ENCODE data around the gene HSD17B7. TPM values are rescaled to one million over a fixed set of nuclear protein-coding genes. Genes with fewer than 3 reads are reported as not detected.
"Not testable (repeated sequence)": the region's sequence is repeated elsewhere in the genome, so short reads cannot be mapped to it uniquely, and the experiment has no call there.

The HSD17B7 gene, protein sequence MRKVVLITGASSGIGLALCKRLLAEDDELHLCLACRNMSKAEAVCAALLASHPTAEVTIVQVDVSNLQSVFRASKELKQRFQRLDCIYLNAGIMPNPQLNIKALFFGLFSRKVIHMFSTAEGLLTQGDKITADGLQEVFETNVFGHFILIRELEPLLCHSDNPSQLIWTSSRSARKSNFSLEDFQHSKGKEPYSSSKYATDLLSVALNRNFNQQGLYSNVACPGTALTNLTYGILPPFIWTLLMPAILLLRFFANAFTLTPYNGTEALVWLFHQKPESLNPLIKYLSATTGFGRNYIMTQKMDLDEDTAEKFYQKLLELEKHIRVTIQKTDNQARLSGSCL
- 23.5 TPM for total RNA-seq

DNA sequence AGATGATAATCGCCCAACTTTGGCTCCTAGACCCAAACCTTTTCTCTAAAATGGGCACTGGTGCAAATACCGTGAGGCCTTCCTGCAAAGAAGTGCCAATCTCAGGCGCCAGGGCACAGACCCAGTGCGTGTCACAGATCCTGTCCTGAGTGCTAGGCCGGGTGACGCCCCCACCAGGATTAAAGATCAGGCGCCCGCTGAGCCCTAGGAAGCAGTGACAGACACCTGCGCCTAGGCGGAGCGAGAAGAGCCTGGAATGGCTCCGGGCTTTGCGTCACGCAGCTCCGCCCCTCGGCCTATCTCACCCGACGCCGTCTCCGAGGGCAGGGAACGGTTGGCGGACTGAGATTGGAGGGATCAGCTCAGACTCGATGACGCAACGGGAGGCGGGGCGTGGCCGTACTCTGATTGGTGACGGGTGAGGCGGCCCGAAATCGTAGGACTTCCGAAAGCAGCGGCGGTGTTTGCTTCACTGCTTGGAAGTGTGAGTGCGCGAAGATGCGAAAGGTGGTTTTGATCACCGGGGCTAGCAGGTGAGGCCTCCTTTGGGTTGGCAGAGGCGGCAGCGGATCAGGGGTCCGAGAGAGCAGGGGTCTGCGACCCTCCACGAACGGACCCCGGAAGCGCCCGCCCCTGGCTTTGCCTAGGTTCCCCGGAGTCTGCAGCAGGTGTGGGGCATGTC lies at the start of gene HSD17B7:
HSD17B7 (plus strand) TSS at position 400 of the 682 bp plus-strand sequence; CDS start at position 499, 99 bp downstream.
- peak; percentile 75 for DNase-seq (ENCODE audit: low spot score)

DNA sequence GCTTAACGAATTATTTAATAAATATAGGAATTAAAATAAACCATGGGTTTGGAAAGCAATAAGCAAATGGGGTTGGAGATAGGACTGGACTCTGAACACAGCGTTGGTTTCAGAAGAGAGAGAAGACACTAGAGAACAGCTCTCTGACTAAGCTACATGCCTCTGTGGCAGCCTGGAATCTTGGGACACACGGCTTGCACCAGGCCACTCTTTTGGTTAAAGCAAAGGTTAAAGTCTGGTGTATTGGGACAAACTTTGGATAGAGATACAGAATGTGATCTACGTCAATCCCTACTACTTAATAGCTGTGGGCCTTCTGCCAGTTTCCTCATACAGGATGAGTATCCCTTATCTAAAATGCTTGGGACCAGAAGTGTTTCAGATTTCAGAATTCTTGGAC lies 49.7 kb upstream of the HSD17B7 start:
- DNase-seq (ENCODE audit: low spot score): no peak

DNA sequence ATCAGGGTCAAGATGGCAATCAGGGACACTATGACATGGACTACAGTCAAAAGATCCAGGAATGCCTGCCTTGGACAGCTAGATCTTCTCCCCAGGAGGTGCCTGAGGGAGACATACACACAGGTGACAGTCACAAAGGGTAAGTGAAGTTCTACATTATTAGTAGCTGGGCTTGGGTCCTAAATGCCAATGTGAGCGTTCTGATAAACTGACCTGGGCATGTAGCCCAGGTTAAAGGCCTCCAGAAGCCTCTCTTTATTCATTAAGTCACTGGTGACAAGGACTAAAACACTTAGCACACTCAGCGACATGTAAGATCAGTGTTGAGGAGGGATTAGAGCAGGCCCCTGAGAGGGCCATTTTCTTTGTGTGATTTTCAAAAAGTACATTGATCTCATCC lies 48.9 kb upstream of the HSD17B7 start:
- DNase-seq (ENCODE audit: low spot score): no peak

DNA sequence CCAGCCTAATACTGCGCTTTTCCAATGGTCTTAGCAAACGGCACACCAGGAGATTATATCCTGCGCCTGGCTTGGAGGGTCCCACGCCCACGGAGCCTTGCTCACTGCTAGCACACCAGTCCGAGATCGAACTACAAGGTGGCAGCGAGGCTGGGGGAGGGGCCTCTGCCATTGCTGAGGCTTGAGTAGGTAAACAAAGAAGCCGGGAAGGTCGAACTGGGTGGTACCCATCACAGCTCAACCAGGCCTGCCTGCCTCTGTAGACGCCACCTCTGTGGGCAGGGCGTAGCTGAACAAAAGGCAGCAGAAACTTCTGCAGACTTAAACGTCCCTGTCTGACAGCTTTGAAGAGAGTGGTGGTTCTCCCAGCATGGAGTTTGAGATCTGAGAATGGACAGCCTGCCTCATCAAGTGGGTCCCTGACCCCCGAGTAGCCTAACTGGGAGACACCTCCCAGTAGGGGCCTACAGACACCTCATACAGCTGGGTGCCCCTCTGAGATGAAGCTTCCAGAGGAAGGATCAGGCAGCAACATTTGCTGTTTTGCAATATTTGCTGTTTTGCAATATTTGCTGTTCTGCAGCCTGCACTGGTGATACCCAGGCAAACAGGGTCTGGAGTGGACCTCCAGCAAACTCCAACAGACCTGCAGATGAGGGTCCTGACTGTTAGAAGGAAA lies 44.1 kb upstream of the HSD17B7 start:
- DNase-seq (ENCODE audit: low spot score): not testable (repeated sequence)

DNA sequence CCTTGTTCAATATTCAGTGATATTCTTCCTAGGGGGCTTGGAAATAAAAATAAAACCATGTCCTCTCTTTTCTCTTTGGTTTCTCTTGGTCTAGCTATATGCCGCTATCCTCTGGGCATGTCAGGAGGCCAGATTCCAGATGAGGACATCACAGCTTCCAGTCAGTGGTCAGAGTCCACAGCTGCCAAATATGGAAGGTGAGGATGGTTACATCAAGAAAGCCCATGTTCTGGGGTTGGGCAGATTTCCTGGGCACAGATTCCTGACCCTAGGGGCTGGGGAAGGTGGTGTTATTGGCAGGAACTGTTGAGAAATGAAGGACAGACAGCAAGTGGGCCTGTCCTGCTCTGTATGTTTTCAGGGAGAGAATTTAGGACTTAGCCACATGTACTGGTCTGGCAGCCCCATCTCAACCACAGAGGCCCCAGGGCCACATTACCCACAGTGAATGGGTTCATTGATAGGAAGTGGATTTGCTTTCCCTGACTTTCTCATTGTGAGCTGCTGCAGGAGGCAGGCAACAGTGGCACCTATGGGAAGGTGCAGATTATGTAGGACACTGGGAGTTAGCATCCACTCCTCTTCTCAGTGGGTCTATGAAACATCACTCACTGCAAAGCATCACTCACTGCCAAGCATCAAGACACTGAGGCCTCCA lies 37.4 kb upstream of the HSD17B7 start:
- no peak for DNase-seq (ENCODE audit: low spot score)

DNA sequence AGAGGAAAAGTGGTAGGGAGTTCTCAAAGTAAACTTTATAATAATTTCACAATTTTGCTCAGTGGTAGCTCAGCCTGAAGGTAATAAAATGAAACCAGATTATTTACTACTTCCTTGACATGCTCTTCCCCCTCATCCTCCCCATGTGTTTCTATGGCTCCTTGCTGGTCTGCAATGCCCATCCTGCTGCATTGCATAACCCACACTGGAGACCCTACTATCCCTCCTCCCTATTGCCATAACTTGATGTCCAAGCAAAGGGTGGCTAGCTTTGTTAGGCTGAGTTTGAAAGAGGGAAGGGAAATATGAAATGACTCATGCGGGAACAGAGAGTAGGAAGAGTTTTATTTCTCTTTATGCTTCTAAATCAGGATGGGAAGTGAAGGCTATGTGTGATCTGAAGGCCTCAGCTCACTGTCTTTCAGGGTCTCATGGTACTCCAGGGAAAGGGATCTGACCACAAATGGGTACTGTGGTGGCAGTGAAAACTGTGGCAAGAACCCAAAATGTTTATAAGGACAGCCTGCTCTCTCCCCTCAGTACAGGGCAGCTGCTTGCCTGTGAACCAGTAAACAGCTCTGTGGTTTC lies 36.4 kb upstream of the HSD17B7 start:
- DNase-seq (ENCODE audit: low spot score): no peak

DNA sequence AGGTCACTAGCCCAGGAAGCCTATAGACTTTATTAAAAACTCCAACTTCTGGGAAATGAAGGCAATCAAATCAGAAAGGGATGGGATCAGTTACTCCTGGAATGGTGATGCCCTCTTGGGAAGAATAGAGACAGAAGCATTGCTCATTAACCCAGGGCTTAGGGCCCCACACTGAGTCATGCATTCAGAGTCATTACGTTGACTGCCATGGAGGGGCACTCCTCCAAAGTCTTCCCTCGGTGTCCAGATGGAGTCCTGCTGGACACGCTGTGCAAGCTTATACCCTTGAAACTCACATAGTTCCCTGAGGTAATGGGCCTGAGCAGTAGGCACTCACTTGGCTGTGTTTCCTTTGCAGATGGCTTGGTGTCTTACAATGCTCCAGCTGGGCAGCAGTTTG lies 35.2 kb upstream of the HSD17B7 start:
- DNase-seq (ENCODE audit: low spot score): no peak

DNA sequence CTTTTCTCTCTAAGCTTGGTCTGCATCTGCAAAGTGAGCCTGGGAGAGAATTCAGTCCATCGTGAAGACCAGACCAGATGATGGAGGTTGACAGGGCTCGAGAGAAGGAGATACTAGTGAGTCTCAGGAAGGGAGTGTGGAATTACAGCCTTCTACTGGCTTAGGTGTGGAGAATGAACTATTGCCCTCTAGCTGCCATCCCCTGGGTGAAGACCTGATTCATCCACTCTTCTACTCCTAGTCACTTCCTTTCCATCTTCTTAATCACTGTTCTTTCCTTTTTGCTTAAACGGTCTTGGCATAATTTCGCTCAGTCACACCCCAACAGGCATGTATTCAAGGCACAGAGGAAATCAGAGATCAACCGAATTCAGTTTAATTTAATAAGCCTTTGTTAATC lies 34.0 kb upstream of the HSD17B7 start:
- DNase-seq (ENCODE audit: low spot score): no peak

DNA sequence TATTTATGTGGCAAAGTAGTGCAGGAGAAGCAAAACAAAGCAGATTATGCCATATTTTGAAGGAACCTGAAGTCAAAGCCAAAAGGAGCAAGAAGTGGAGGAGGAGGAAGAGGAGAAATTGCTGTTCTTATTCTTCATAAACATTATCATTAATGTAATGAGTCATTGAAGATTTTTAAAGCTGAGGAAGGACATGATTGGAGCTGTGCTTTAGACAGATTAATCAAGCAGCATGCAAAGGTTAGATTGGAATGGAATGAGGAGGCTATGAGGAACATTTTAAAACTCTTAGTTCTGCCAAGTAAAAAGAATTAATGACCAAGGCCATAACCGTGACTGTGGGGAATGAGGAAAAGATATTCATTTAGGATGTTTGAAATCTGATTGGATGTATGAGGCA lies 33.0 kb upstream of the HSD17B7 start:
- no peak for DNase-seq (ENCODE audit: low spot score)

DNA sequence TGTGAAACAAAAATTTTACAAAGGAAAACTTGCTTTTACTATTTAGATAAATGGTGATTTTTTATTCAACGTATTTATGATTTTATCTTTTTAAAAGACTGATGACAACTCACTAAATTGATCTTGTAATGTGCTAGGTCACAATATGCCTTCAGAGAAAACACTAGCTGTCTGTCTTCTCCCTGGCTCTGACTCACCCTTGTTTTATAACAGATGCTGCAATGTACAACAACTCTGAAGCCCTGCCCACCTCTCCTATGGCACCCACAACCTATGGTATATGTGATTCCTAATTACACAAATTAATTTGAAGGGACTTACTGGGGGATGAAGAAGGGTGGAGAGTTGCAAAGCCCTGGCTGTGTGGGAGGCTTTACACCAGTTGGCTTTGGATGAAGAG lies 24.7 kb upstream of the HSD17B7 start:
- no peak for DNase-seq (ENCODE audit: low spot score)

DNA sequence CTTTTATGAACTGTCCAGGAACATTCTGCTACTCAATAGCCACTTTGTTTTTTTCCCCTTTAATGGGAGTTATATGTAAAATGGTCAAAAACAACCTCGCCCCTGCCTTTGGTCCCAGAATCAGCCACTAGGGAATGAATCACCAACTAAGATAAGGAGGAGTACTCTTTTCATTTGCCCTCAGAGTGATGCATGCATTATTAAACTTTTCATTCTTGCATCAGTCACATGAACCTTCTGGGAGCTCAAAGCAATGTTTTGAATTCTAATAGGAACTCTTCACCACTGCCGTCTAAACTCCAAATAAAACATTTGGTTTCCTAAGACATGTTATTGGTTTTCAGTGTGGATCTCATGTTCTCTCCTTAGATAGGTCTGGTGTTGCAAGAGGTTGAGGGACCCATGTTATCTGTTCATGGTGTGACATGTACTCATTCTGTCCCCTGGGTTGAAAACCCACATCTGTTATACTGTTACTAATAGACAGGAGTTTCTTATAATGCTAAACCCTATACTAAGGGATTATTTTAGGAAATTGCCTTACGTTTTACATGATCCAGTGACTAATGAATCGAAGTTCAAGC lies 17.8 kb upstream of the HSD17B7 start:
- no peak for DNase-seq (ENCODE audit: low spot score)

DNA sequence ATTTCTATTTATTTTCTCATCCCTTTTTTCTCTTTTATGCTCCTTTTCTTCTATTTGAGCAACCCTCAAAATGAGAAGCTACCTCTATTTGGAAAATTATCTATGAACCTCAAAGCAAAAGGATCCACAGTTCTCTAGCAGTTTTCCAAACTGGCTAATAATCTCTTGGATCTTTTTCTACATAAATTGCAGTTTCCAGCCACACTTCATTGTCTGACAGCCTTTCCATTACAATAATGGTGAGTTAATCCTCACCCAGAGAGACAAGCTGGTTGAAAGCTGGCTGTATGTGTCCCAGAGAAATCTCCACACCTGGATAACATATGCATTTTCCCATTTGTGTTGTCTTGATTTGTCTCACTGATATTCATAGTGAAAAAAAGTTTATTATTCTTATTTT lies 16.5 kb upstream of the HSD17B7 start:
- DNase-seq (ENCODE audit: low spot score): no peak

DNA sequence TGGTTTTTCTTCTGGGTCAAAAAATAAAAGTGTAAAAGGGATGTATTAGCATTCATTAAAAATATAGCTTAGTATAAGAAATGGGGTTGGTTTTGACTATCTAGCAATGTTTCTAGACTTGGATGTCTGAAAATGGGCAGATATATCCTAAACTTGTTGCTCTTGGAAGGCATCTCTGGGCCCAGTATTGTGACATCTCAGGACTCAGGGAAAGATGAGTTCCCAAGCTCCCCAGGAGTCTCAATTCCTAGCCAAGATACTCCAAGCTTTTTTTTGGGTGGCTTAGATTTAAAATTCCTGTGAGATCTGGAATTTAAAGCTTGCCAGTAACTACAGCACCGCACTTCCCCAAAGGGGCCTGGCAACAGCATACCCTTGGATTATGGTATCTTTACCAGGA lies 11.5 kb upstream of the HSD17B7 start:
- no peak for DNase-seq (ENCODE audit: low spot score)

DNA sequence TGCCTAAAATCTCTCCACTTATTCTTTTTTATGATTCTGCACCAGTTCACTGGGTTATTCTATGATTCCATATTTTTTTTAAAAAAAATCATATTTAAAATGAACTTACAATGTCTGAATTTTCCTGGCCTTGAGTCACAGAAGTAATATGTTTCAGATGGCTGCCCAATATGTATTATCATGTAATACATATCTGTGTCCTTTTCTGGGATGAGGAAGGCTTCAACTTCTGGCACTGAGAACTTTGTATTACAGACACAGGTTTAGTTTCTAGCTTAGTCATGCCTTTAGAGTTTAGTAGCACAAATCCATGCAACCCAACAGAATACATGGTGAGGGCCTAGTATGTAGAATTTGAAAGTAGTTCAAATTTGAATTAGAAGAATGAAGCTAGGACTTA lies 7.8 kb upstream of the HSD17B7 start:
- DNase-seq (ENCODE audit: low spot score): no peak

DNA sequence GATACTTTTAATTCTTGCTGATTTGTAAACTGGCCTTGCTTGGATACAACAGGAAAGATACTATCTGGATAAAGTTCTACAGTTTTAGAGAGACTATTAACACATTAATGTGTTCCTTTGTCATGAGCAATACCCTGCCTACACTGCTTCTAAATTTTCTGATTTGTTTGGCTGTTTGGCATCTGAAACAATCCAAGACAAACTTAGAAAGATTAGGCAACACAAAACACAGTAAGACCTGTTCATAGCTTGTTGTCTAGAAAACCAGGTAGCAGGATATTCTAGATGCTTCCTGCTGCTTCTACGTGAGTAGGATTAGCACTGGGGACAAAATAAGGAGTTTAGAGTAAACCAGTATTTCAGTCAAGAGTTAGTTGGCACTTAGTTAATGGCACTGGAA lies 5.6 kb upstream of the HSD17B7 start:
- DNase-seq (ENCODE audit: low spot score): not testable (repeated sequence)

DNA sequence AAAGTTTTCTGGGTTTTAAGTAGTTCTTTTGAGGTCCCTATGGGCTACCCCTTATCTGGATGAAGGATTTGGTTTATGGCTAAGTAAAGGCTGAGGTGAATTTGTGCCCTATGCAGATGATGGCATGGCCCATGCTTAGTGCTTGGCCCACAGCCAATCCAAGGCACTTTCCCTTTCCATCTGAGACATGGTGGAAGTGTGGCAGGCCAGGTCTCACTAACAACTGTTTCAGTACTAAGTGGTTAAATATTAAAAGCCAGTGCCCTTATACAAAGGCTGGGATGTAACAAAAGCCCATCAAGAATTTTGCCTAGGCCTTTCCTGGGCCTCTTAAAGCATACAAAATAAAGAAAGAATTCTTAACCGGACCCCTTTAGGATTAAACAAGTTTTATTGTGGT lies 1.7 kb upstream of the HSD17B7 start:
- not testable (repeated sequence) for DNase-seq (ENCODE audit: low spot score)

DNA sequence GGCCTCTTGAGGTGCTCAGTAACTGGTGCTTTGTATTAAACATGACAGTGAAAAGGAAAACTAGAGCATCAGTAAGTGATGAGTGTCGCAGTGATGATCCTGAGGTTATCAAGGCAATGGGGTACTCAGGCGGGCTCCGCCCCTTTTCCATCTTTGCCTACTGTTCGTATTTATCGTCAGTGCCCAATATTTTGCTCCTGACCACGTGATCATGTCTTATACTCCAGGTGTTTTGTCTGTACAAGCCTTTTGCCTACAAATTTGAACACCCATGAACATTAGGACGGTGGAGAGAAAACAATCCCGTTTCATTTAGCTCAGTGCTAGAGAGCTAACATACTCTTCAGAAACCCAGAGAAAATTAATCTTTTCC lies 469 bp downstream of the HSD17B7 start:
- DNase-seq (ENCODE audit: low spot score): not testable (repeated sequence)

DNA sequence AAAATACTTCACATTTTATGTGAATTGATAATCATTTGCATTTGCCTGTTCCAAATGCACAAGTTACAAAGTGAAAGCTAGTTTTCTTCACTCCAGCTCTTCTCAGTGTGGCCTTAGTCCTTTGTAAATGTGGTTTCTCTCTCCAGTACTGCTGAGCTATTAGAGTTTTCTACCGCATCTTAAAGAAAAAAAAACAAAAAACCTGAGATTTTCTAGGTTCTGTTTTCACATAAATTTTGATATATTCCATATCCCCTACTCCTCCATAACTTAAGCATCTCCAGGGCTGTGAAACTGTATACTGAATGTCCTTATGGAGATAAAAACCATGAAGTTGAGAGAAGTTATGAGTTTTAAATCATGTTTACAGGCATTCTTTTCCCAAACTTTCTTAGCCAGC lies 3.8 kb downstream of the HSD17B7 start:
- DNase-seq (ENCODE audit: low spot score): not testable (repeated sequence)

DNA sequence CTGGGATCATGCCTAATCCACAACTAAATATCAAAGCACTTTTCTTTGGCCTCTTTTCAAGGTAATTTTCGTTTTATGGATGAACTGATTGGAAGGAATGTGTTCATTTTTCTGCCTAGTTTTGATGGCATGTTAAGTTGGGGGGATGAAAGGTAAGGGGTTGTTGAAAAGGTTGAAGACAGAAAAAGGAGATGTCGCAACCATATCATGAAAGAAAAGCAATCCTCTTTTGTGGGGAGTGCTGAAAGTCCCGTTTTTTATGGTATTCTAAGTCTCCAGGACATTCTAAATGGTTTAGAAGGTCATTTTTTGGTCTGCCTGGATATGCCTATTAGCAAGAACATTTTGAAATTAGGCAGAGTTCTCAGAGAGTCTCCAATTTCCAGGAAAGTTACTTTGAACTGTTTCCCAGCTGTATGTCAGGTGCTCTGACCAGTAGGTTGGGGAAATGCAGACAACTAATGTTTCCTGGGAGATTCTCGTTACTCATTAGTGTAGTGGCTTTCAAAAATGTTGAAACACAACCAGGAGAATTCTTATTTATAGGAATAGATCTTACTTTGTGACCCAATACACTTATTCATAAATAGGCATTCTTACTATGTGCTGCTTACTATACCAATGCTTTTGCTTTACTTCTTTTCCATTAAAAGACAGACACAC lies 6.2 kb downstream of the HSD17B7 start:
- not testable (repeated sequence) for DNase-seq (ENCODE audit: low spot score)

DNA sequence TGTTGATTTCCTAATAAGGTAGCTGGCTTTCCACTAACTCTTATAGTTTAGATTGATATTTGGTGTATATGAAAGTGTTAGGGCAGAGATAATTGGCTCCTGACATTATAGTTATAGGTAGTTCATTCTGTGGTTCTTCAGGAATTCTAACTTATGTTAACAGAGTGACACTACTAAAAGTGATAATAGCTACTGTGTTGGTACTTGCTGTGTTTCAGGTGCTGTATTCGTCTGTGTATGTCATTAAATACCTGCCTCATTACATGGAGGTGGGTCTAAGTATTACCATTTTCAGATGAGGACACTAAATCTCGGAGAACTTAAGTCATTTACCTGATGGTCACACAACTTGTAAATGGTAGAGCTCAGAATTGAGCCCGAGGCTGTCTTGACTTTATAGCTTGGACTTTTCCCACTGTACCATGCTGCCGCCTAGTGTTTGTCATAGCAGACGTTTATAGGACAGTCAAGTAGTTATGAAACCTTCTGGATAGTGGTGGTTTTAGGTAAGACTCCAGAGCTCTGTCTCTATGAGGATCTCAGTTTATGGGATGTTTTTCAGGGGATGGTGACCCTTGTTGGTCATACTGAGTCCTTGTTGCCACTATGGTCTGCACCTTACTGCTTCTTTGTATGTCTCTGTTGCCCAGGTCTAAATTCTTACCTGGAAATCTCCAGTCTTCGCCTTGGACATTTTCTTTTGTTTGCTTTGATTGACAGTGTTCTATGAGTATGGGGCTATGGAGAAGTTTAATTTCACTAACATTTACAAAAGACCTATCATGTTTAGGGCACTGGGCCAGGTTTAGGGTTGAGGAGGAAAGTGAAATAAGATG lies 9.7 kb downstream of the HSD17B7 start:
- peak; percentile 71 for DNase-seq (ENCODE audit: low spot score)

All from ureter (tissue), 1 donor.